OCI-LY7 (cell line): ENCODE results near the gene QSER1. TPM values are rescaled to one million over a fixed set of nuclear protein-coding genes. Genes with fewer than 3 reads are reported as not detected.

Source experiments
- BruUV-seq: library from RNA; stranded (reverse); fragments of 400-500 nt; replicated peaks from 2 replicates; lab custom pipeline; 2021; lab: Mats Ljungman, UMichigan
- CTCF ChIA-PET: fragments of 300-600 bp; sonication (Branson Sonifier 250); formaldehyde crosslinking; loops from one replicate; lab custom pipeline; 2022; ENCODE audit warnings: antibody characterized with exemption; ENCODE audit not compliant: unreplicated experiment; lab: Charles Lee
- POLR2A ChIA-PET: fragments of 300-600 bp; sonication (Branson Sonifier 250); formaldehyde crosslinking; loops from one replicate; lab custom pipeline; 2022; ENCODE audit warnings: antibody characterized with exemption; lab: Charles Lee
- DNase-seq: peaks from one replicate; pipeline ENCODE4 v3.0.0-alpha.2; 2015; ENCODE audit warnings: low spot score
- H2AFZ ChIP-seq: fragments of 200-600 bp; sonication (generic), shearing (Covaris generic); 2 replicates; pipeline ENCODE4 v1.6.1; 2014; ENCODE audit warnings: mild to moderate bottlenecking, antibody characterized with exemption, low read length, moderate library complexity
- H3K27ac ChIP-seq: fragments of 200-600 bp; sonication (generic); 2 replicates; pipeline ENCODE4 v1.5.1; 2014; ENCODE audit warnings: mixed run types, low read depth, mild to moderate bottlenecking, moderate library complexity, low read length, inconsistent platforms; ENCODE audit not compliant: poor library complexity, severe bottlenecking
- H3K36me3 ChIP-seq: fragments of 200-600 bp; sonication (generic); 2 replicates; pipeline ENCODE4 v1.6.1; 2014; ENCODE audit warnings: mild to moderate bottlenecking, antibody characterized with exemption, low read length, moderate library complexity, mixed read lengths; ENCODE audit not compliant: insufficient read depth
- H3K4me1 ChIP-seq: fragments of 200-600 bp; sonication (generic); 2 replicates; pipeline ENCODE4 v1.5.1; 2014; ENCODE audit warnings: mild to moderate bottlenecking, low read length; ENCODE audit not compliant: insufficient read depth, poor library complexity, severe bottlenecking
- H3K4me2 ChIP-seq: fragments of 200-600 bp; sonication (generic); 2 replicates; pipeline ENCODE4 v1.6.1; 2014; ENCODE audit warnings: mild to moderate bottlenecking, low read length
- H3K4me3 ChIP-seq: fragments of 200-600 bp; sonication (generic); 2 replicates; pipeline ENCODE4 v1.5.1; 2014; ENCODE audit warnings: mild to moderate bottlenecking, low read depth, low read length; ENCODE audit not compliant: poor library complexity, severe bottlenecking
- H3K79me2 ChIP-seq: fragments of 200-600 bp; sonication (generic); 2 replicates; pipeline ENCODE4 v1.6.1; 2016; ENCODE audit warnings: low read depth, mild to moderate bottlenecking, low read length, moderate library complexity, mixed read lengths; ENCODE audit not compliant: insufficient read depth
- H3K9me2 ChIP-seq: fragments of 200-600 bp; sonication (generic); 2 replicates; pipeline ENCODE4 v1.6.1; 2016; ENCODE audit warnings: mild to moderate bottlenecking, low read length, mixed read lengths; ENCODE audit not compliant: insufficient read depth
- H3K9me3 ChIP-seq: fragments of 200-600 bp; sonication (generic); 2 replicates; pipeline ENCODE4 v1.6.1; 2014; ENCODE audit warnings: mild to moderate bottlenecking, mixed run types, low read length, mixed read lengths
- H4K20me1 ChIP-seq: fragments of 200-600 bp; sonication (generic); 2 replicates; pipeline ENCODE4 v1.6.1; 2014; ENCODE audit warnings: mild to moderate bottlenecking, antibody characterized with exemption, low read length, moderate library complexity, mixed read lengths; ENCODE audit not compliant: insufficient read depth
- EZH2phosphoT487 ChIP-seq: fragments of 200-600 bp; sonication (generic); IDR thresholded peaks from 2 replicates; pipeline ENCODE4 v1.6.1; 2018; ENCODE audit warnings: low read depth, borderline replicate concordance, mild to moderate bottlenecking, mixed run types, antibody characterized with exemption, low read length, moderate library complexity, mixed read lengths
- intact Hi-C: fragments of 100-400 bp; cut with micrococcal nuclease; formaldehyde crosslinking; loops from one replicate; pipeline ENCODE4 v1.10.0; 2022; ENCODE audit not compliant: unreplicated experiment
- total RNA-seq, 2 experiments: library from RNA; depleted of rRNA in 1 of 2; stranded (reverse); fragments of >200 nt in 1 of 2; shearing (Covaris generic) in 1 of 2; gene quantifications; 2 replicates each; pipeline ENCODE4 v1.2.3, GENCODE V29; 2014 to 2022
- TF ChIP-seq, protein P1 (sequence below): fragments of 200-600 bp; sonication (generic); conservative IDR thresholded peaks from 2 replicates; pipeline ENCODE4 v1.5.1; 2014; ENCODE audit warnings: mild to moderate bottlenecking, antibody characterized with exemption, low read length, moderate library complexity, mixed read lengths

Gene QSER1
- total RNA-seq, 2 experiments from 2014 or later: 30.6 to 46.3 TPM

DNA sequence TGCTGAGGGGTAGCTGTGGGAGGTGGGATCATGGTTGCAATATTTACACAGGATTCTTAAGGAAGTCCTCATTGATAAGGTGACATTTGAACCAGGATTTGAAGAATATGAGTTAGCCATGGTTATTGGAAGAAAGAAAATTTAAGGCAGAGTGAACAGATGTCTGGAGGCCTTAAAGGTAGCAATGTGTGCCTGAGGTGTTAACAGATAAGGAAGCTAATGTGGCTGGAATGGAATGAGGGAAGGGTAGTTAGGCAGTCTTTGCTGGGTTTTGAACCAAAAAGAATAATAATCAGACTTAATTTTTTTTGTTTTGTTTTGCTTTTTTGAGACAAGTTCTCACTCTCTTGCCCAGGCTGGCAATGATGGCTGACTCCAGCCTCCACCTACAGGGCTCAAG lies 113.4 kb downstream of the QSER1 start:
- H2AFZ ChIP-seq: no peak overlapping the region
- H3K36me3 ChIP-seq: no peaks in the 10 kb centered on the region
- H3K79me2 ChIP-seq: no peaks in the 10 kb centered on the region
- POLR2A ChIA-PET: no interaction called here
- H4K20me1 ChIP-seq: no peaks in the 10 kb centered on the region
- intact Hi-C loops: no loop called here
- CTCF ChIA-PET: no interaction called here
- H3K4me2 ChIP-seq: no peak overlapping the region
- H3K9me3 ChIP-seq: no peaks in the 10 kb centered on the region
- no peak for DNase-seq
- no peaks in the 10 kb centered on the region for H3K4me1 ChIP-seq
- H3K4me3 ChIP-seq: no peak overlapping the region
- H3K9me2 ChIP-seq: no peaks in the 10 kb centered on the region
- no peak overlapping the region for H3K27ac ChIP-seq
- no TSS peak for BruUV-seq
- TF ChIP-seq, protein P1, sequence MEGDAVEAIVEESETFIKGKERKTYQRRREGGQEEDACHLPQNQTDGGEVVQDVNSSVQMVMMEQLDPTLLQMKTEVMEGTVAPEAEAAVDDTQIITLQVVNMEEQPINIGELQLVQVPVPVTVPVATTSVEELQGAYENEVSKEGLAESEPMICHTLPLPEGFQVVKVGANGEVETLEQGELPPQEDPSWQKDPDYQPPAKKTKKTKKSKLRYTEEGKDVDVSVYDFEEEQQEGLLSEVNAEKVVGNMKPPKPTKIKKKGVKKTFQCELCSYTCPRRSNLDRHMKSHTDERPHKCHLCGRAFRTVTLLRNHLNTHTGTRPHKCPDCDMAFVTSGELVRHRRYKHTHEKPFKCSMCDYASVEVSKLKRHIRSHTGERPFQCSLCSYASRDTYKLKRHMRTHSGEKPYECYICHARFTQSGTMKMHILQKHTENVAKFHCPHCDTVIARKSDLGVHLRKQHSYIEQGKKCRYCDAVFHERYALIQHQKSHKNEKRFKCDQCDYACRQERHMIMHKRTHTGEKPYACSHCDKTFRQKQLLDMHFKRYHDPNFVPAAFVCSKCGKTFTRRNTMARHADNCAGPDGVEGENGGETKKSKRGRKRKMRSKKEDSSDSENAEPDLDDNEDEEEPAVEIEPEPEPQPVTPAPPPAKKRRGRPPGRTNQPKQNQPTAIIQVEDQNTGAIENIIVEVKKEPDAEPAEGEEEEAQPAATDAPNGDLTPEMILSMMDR: no peak
- TF ChIP-seq EZH2phosphoT487: no peak

DNA sequence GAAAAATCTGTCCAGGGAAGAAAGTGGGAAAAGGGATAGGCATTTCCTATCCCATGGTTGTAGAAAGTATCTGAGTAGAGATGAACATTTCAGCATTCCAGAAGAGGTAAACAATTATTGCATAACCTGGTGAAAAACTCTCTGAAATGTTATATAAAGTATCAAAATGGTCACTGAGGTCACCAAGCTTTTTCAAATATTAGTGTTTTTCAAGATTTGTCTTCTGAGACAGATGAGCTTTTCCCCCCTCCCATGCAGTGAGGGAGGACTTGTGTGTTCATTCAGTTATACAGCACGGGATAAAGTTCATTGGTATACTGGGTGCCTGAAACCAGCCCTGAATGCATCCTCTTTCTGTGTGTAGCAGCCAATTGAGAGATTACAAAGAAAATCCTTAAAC lies 121.1 kb downstream of the QSER1 start:
- POLR2A ChIA-PET: no interaction called here

More for the DNA sequence above, 121.1 kb downstream of the QSER1 start:
- TF ChIP-seq EZH2phosphoT487: no peak
- TF ChIP-seq, protein P1: no peak
- CTCF ChIA-PET: interaction anchor here (1.0 kb wide), 1 partner anchor 25 kb away, joined by 3 read pairs; the partner anchor contains the start of gene TCP11L1
- Histone ChIP-seq H3K4me2 (no peak overlapping the region), H3K9me3 (no peaks in the 10 kb centered on the region), H3K79me2 (no peaks in the 10 kb centered on the region), H3K27ac (no peak overlapping the region), H3K4me3 (no peak overlapping the region), H3K9me2 (no peaks in the 10 kb centered on the region), H2AFZ (no peak overlapping the region), H3K36me3 (no peaks in the 10 kb centered on the region), H4K20me1 (no peaks in the 10 kb centered on the region), H3K4me1 (no peaks in the 10 kb centered on the region)
- intact Hi-C loops: no loop called here
- no TSS peak for BruUV-seq
- DNase-seq: no peak
